GM12878 (cell line): ENCODE results near the gene PYGM. TPM values are rescaled to one million over a fixed set of nuclear protein-coding genes. Genes with fewer than 3 reads are reported as not detected.

ENCODE experiments used
- BACH1 ChIP-seq: fragments of 450-650 bp; IDR thresholded peaks from 2 replicates; pipeline ENCODE4 v1.6.1; 2017; ENCODE audit warnings: mild to moderate bottlenecking, borderline replicate concordance
- BCL11A ChIP-seq: IDR thresholded peaks from 2 replicates; pipeline ENCODE4 v1.6.1; 2011; ENCODE audit warnings: low read depth, low read length
- CBX5 ChIP-seq: sonication (generic); IDR thresholded peaks from 2 replicates; pipeline ENCODE4 v1.6.1; 2016; ENCODE audit warnings: low read depth, moderate library complexity, mild to moderate bottlenecking, inconsistent platforms
- CTCF ChIP-seq, 3 experiments: IDR thresholded peaks in 2 of 3; conservative IDR thresholded peaks in 1 of 3; 2 replicates each; pipeline ENCODE4 v1.5.1; 2011; ENCODE audit warnings: low read depth in 3 of 3, low read length in 3 of 3, mild to moderate bottlenecking in 3 of 3, control low read depth in 2 of 3, moderate library complexity in 2 of 3, inconsistent platforms in 1 of 3, mixed read lengths in 1 of 3; ENCODE audit not compliant: control insufficient read depth in 2 of 3, insufficient read depth in 1 of 3; ENCODE audit errors: extremely low read depth in 1 of 3
- EP300 ChIP-seq, 2 experiments: fragments of 150-350 bp in 1 of 2; IDR thresholded peaks; 2 replicates each; pipeline ENCODE4 v1.6.1; 2011 to 2012; ENCODE audit warnings: low read depth in 2 of 2, low read length in 2 of 2, borderline replicate concordance in 1 of 2, improper control_type of control experiment in 1 of 2, inconsistent platforms in 1 of 2; ENCODE audit not compliant: control insufficient read depth in 1 of 2
- ETV6 ChIP-seq, 2 experiments: fragments of 450-650 bp in 1 of 2; IDR thresholded peaks in 1 of 2; conservative IDR thresholded peaks in 1 of 2; 2 replicates each; pipeline ENCODE4 v1.6.1; 2014; ENCODE audit warnings: antibody characterized with exemption in 1 of 2, borderline replicate concordance in 1 of 2, low read depth in 1 of 2, mild to moderate bottlenecking in 1 of 2, moderate library complexity in 1 of 2
- HCFC1 ChIP-seq: fragments of 150-350 bp; IDR thresholded peaks from 2 replicates; pipeline ENCODE4 v1.6.1; 2014; ENCODE audit warnings: low read length
- HDGF ChIP-seq: fragments of 450-650 bp; IDR thresholded peaks from 2 replicates; pipeline ENCODE4 v1.6.1; 2016; ENCODE audit warnings: antibody characterized with exemption
- IKZF2 ChIP-seq, 2 experiments: fragments of 450-650 bp; IDR thresholded peaks; 2 replicates each; pipeline ENCODE4 v1.6.1; 2017; ENCODE audit warnings: mild to moderate bottlenecking in 2 of 2, moderate library complexity in 2 of 2
- IRF4 ChIP-seq: IDR thresholded peaks from 2 replicates; pipeline ENCODE4 v1.6.1; 2011; ENCODE audit warnings: low read depth, low read length
- MEF2A ChIP-seq: IDR thresholded peaks from 2 replicates; pipeline ENCODE4 v1.6.1; 2011; ENCODE audit warnings: low read depth, mild to moderate bottlenecking, low read length, moderate library complexity; ENCODE audit not compliant: insufficient read depth
- MLLT1 ChIP-seq: fragments of 450-650 bp; IDR thresholded peaks from 2 replicates; pipeline ENCODE4 v1.6.1; 2016; ENCODE audit warnings: mild to moderate bottlenecking
- SPI1 ChIP-seq: IDR thresholded peaks from 2 replicates; pipeline ENCODE4 v1.6.1; 2011; ENCODE audit warnings: low read depth, mild to moderate bottlenecking, low read length, moderate library complexity, borderline replicate concordance; ENCODE audit not compliant: insufficient read depth
- SUPT20H ChIP-seq: IDR thresholded peaks from 2 replicates; pipeline ENCODE4 v1.6.1; 2011; ENCODE audit warnings: low read depth, mild to moderate bottlenecking, low read length, moderate library complexity, borderline replicate concordance; ENCODE audit not compliant: control insufficient read depth
- TARDBP ChIP-seq: IDR thresholded peaks from 2 replicates; pipeline ENCODE4 v1.6.1; 2016; ENCODE audit warnings: borderline replicate concordance
- TCF3 ChIP-seq: IDR thresholded peaks from 2 replicates; pipeline ENCODE4 v1.6.1; 2012; ENCODE audit warnings: low read depth, mild to moderate bottlenecking, low read length, borderline replicate concordance; ENCODE audit not compliant: insufficient read depth
- TCF7 ChIP-seq: IDR thresholded peaks from 2 replicates; pipeline ENCODE4 v1.6.1; 2014; ENCODE audit warnings: antibody characterized with exemption, borderline replicate concordance
- ZBTB33 ChIP-seq: fragments of 450-650 bp; IDR thresholded peaks from 2 replicates; pipeline ENCODE4 v1.6.1; 2017; ENCODE audit warnings: mild to moderate bottlenecking
- ZBTB4 ChIP-seq: fragments of 450-650 bp; formaldehyde crosslinking; IDR thresholded peaks from 2 replicates; pipeline ENCODE4 v1.4.0; 2022; ENCODE audit warnings: mild to moderate bottlenecking, moderate library complexity
- ZNF207 ChIP-seq: fragments of 450-650 bp; IDR thresholded peaks from 2 replicates; pipeline ENCODE4 v1.6.1; 2014; ENCODE audit warnings: antibody characterized with exemption, mild to moderate bottlenecking, borderline replicate concordance
- ZNF622 ChIP-seq: fragments of 450-650 bp; IDR thresholded peaks from 2 replicates; pipeline ENCODE4 v1.6.1; 2017; ENCODE audit warnings: mild to moderate bottlenecking, inconsistent platforms
- polyA plus RNA-seq, 11 experiments: library from polyadenylated mRNA; depleted of rRNA in 4 of 11; unstranded in 6 of 11; stranded (reverse) in 5 of 11; fragments of >200 nt; fragmentation: Nextera tagmentation in 4 of 11; fragmentation: Illumina TruSeq in 1 of 11; extraction: Ambion mirVana in 4 of 11; extraction: Trizol in 1 of 11; gene quantifications; 1 replicate in 1 of 11; 2 replicates in 10 of 11; pipeline versions ENCODE4 v1.2.1 to v1.2.3, GENCODE V29; 2011 to 2016; ENCODE audit warnings: inconsistent platforms in 2 of 11, missing spikeins in 2 of 11, low read depth in 1 of 11
- total RNA-seq, 4 experiments: library from RNA; depleted of rRNA in 3 of 4; stranded (reverse); fragments of >200 nt in 3 of 4; fragmentation: Illumina TruSeq in 1 of 4; extraction: Trizol in 1 of 4; gene quantifications; 2 replicates each; pipeline versions ENCODE4 v1.2.1 to v1.2.3, GENCODE V29; 2013 to 2021

Gene PYGM
- total and polyA plus RNA-seq, 10 of the 15 experiments (the other 5 are each of a cell fraction or from before 2014, with no cell fraction given), result 0.04 to 3.7 (median 0.27) TPM; not detected in 1

GRCh38 chr11:64723117-64723906 is 36.5 kb downstream of the PYGM start, which contains the start of gene NRXN2 (continued):
- TF ChIP-seq TCF7 (no peak), CBX5 (no peak), ETV6 (conservative IDR thresholded peaks at IDR 0.05 in 1 of 2, IDR thresholded peaks at IDR 0.05 in 1 of 2; ENCODE audit: borderline replicate concordance in 1 of 2, low read depth in 1 of 2) (no peak), BCL11A (no peak), BACH1 (no peak), HDGF (no peak), MLLT1 (0 out of 2 replicates have a peak, but pooled peaks have one; percentile 48), ZNF207 (no peak), ZBTB33 (no peak), ZBTB4 (CRISPR knock-in tag) (no peak), CTCF (IDR thresholded peaks at IDR 0.05 in 2 of 3, conservative IDR thresholded peaks at IDR 0.05 in 1 of 3; ENCODE audit: control insufficient read depth in 2 of 3, extremely low read depth in 1 of 3, insufficient read depth in 1 of 3, low read depth in 3 of 3, low read length in 3 of 3) (peak; percentile 90 to 99 (median 95)), ZNF622 (no peak), MEF2A (no peak), IRF4 (no peak), SPI1 (no peak), EP300 (IDR thresholded peaks at IDR 0.05; ENCODE audit: borderline replicate concordance in 1 of 2, control insufficient read depth in 1 of 2, low read depth in 2 of 2, low read length in 2 of 2) (no peak), HCFC1 (no peak), TARDBP (no peak), IKZF2 (IDR thresholded peaks at IDR 0.05) (peak; percentile 42 to 63; a peak in 2 of 4 replicates), TCF3 (no peak), SUPT20H (no peak)
